GM19240 (cell line): Measurements from ENCODE around the gene EHBP1L1.

Source experiments
- DNase-seq: peaks from one replicate; pipeline ENCODE4 v3.0.0; 2011; ENCODE audit warnings: low spot score; ENCODE audit not compliant: insufficient read length

Gene EHBP1L1

GRCh38 chr11:65613091-65613928 lies 37.5 kb downstream of the EHBP1L1 start:
- no peak for DNase-seq

- peak; percentile 100 for DNase-seq
These were observed 39.5 kb downstream of the EHBP1L1 start, which contains the start of gene PCNX3 for GRCh38 chr11:65615229-65615949. Gene PCNX3, plus strand, starts transcription at chr11:65615776. Its CDS starts 536 bp downstream, at chr11:65616312.

- DNase-seq = no peak
These were observed 40.2 kb downstream of the EHBP1L1 start for GRCh38 chr11:65615950-65616574.

- no peak for DNase-seq
These were observed 40.7 kb downstream of the EHBP1L1 start for GRCh38 chr11:65616575-65617001.

- no peak for DNase-seq
These were observed 41.4 kb downstream of the EHBP1L1 start for GRCh38 chr11:65617136-65617850.

GRCh38 chr11:65617990-65618751 lies 42.3 kb downstream of the EHBP1L1 start:
- DNase-seq = no peak

- no peak for DNase-seq
These were observed 42.9 kb downstream of the EHBP1L1 start for GRCh38 chr11:65618763-65619162.

GRCh38 chr11:65619281-65619928 lies 43.6 kb downstream of the EHBP1L1 start:
- DNase-seq = no peak

GRCh38 chr11:65620666-65621065 lies 44.8 kb downstream of the EHBP1L1 start:
- DNase-seq = no peak

GRCh38 chr11:65621460-65621859 lies 45.6 kb downstream of the EHBP1L1 start:
- DNase-seq = no peak

GRCh38 chr11:65622011-65622410 lies 46.2 kb downstream of the EHBP1L1 start:
- no peak for DNase-seq

GRCh38 chr11:65623177-65623576 lies 47.3 kb downstream of the EHBP1L1 start:
- no peak for DNase-seq

GRCh38 chr11:65623852-65624616 lies 48.2 kb downstream of the EHBP1L1 start:
- DNase-seq = no peak

GRCh38 chr11:65624931-65625627 lies 49.2 kb downstream of the EHBP1L1 start:
- no peak for DNase-seq

- no peak for DNase-seq
These were observed 49.9 kb downstream of the EHBP1L1 start for GRCh38 chr11:65625628-65626342.

- DNase-seq = no peak
These were observed 51.3 kb downstream of the EHBP1L1 start for GRCh38 chr11:65627202-65627601.

- DNase-seq = no peak
These were observed 53.7 kb downstream of the EHBP1L1 start for GRCh38 chr11:65629579-65629978.

GRCh38 chr11:65630215-65630614 lies 54.4 kb downstream of the EHBP1L1 start:
- DNase-seq = no peak
